Renal pelvis (tissue), 4 donors: Measurements from ENCODE around the gene KBTBD12. TPM values are rescaled to one million over a fixed set of nuclear protein-coding genes. Genes with fewer than 3 reads are reported as not detected.

Source experiments
- DNase-seq: peaks from one replicate; pipeline ENCODE4 v3.0.0-alpha.2; 2013
- polyA plus RNA-seq, 3 donors: library from polyadenylated mRNA; unstranded; fragments of 120-200 nt; gene quantifications; one replicate each; pipeline ENCODE4 v1.2.1, GENCODE V29; 2013; ENCODE audit not compliant: insufficient read length in 3 of 3

KBTBD12 gene
- polyA plus RNA-seq, 3 donors, result 1.1 to 1.9 (median 1.1) TPM

- DNase-seq, result no peak
Measured at GRCh38 chr3:128012050-128012449, 97.0 kb downstream of the KBTBD12 start.

GRCh38 chr3:128014548-128014947 lies 99.5 kb downstream of the KBTBD12 start:
- DNase-seq, result no peak

- DNase-seq, result no peak
Measured at GRCh38 chr3:128016502-128016901, 101.5 kb downstream of the KBTBD12 start.

- no peak for DNase-seq
Measured at GRCh38 chr3:128021768-128022372, 106.8 kb downstream of the KBTBD12 start.

GRCh38 chr3:128033102-128033501 lies 118.1 kb downstream of the KBTBD12 start:
- DNase-seq, result no peak

- DNase-seq, result no peak
Measured at GRCh38 chr3:128036119-128036518, 121.1 kb downstream of the KBTBD12 start.

Other genes starting within 250 kb of the KBTBD12 start
- gene ABTB1, start 242.3 kb upstream of the KBTBD12 start, polyA plus RNA-seq, result 10 to 100 TPM; 20.0 to 28.2 (median 21.8) TPM
- gene MGLL, start 92.7 kb upstream of the KBTBD12 start, polyA plus RNA-seq, result 10 to 100 TPM; 23.7 to 29.9 (median 25.2) TPM
- gene SEC61A1, start 137.2 kb downstream of the KBTBD12 start, polyA plus RNA-seq, result 100 to 1,000 TPM; 172 to 182 (median 174) TPM
- gene RUVBL1, start 208.6 kb downstream of the KBTBD12 start, polyA plus RNA-seq, result 10 to 100 TPM; 69.4 to 76.5 (median 71.1) TPM
- gene EEFSEC, start 238.2 kb downstream of the KBTBD12 start, polyA plus RNA-seq, result 10 to 100 TPM; 24.2 to 30.3 (median 27.7) TPM